Hair follicular keratinocyte (primary cell): Measurements from ENCODE around the gene ACOX2. TPM values are rescaled to one million over a fixed set of nuclear protein-coding genes. Genes with fewer than 3 reads are reported as not detected.

ENCODE experiments used
- total RNA-seq: library from RNA; depleted of rRNA; stranded (reverse); fragments of >200 nt; gene quantifications from 2 replicates; pipeline ENCODE4 v1.2.3, GENCODE V29; 2015

ACOX2 gene
- 0.39 and 1.1 TPM in 2 replicates for total RNA-seq

GRCh38 chr3:58536501-58537411 lies at the start of gene ACOX2:
TSS of gene ACOX2 (minus strand) at chr3:58537190. CDS start at chr3:58535106, 2,084 bp downstream.

GRCh38 chr3:58577269-58577821 lies 40.4 kb upstream of the ACOX2 start, which contains the start of gene FAM107A:
TSS of gene FAM107A (minus strand) at chr3:58577391. CDS start at chr3:58569860, 7,531 bp downstream.

GRCh38 chr3:58491506-58492402 lies 45.2 kb downstream of the ACOX2 start, which contains the start of gene KCTD6:
TSS of gene KCTD6 (plus strand) at chr3:58492096. CDS start at chr3:58498756, 6,660 bp downstream.

Other genes starting within 250 kb of the ACOX2 start
- 9.0 and 12.5 TPM in 2 replicates for gene RPP14, start 230.9 kb downstream of the ACOX2 start, total RNA-seq
- 3.2 and 11.3 TPM in 2 replicates for gene HTD2, start 230.7 kb downstream of the ACOX2 start, total RNA-seq
- 13.6 and 22.3 TPM in 2 replicates for gene PXK, start 204.3 kb downstream of the ACOX2 start, total RNA-seq
- 84.7 and 92.6 TPM in 2 replicates for gene PDHB, start 103.4 kb downstream of the ACOX2 start, total RNA-seq
- gene KCTD6, start 45.1 kb downstream of the ACOX2 start, total RNA-seq, result 5.0 and 5.5 TPM in 2 replicates
- gene FAM107A, start 40.2 kb upstream of the ACOX2 start, total RNA-seq, result not detected in 2 replicates
- not detected in 2 replicates for gene FAM3D, start 129.6 kb upstream of the ACOX2 start, total RNA-seq